Progenitor cell of endocrine pancreas (in vitro differentiated cells): ENCODE measurements around the gene EFR3B. TPM values are rescaled to one million over a fixed set of nuclear protein-coding genes. Genes with fewer than 3 reads are reported as not detected.
A peak's percentile ranks its signal among the peaks of the same experiment; 100 is the strongest.

Experiments
- DNase-seq: peaks from one replicate; pipeline ENCODE4 v3.0.0; 2021; ENCODE audit warnings: low spot score; ENCODE audit not compliant: unreplicated experiment
- H3K27ac Mint-ChIP-seq: 2 replicates; pipeline ENCODE4 v1.8.0; 2021; ENCODE audit warnings: mild to moderate bottlenecking, moderate library complexity, mixed read lengths
- H3K27me3 Mint-ChIP-seq: 2 replicates; pipeline ENCODE4 v1.8.0; 2021; ENCODE audit warnings: mixed read lengths
- H3K36me3 Mint-ChIP-seq: 2 replicates; pipeline ENCODE4 v1.8.0; 2022; ENCODE audit warnings: mixed read lengths; ENCODE audit not compliant: insufficient read depth
- H3K4me1 Mint-ChIP-seq: 2 replicates; pipeline ENCODE4 v1.8.0; 2021; ENCODE audit warnings: low read depth, mixed read lengths
- H3K4me3 Mint-ChIP-seq: 2 replicates; pipeline ENCODE4 v1.8.0; 2021; ENCODE audit warnings: low read depth, mild to moderate bottlenecking, moderate library complexity, mixed read lengths
- H3K9me3 Mint-ChIP-seq: 2 replicates; pipeline ENCODE4 v1.8.0; 2021; ENCODE audit warnings: low read depth, mixed read lengths
- total RNA-seq: library from RNA; stranded (reverse); gene quantifications from 2 replicates; pipeline ENCODE4 v1.2.1, GENCODE V29; 2021
- TF ChIP-seq, protein P1 (sequence below): fragments of 200-600 bp; sonication (generic); IDR thresholded peaks from one replicate; pipeline ENCODE4 v1.5.0; 2021; ENCODE audit warnings: antibody characterized with exemption, mild to moderate bottlenecking; ENCODE audit not compliant: unreplicated experiment

The EFR3B gene
- total RNA-seq, 1 donor from 2014 or later = 23.3 TPM

DNA sequence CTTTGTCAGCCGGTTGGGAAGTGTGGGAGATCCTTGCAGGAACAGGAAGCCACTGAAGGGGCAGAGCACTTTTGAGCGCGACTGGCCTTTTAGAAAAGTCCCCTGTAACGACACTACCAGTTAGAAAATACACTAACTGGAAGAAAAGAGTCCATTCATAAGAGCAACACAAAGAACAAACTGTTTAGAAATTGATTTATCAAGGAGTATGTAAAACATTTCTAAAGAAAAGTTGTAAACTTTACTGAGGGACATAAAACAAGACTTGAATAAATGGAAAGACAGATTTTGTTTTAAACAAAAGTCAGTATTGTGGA lies 156.3 kb downstream of the EFR3B start:
- Mint-ChIP-seq H3K27me3 (no peaks in the 10 kb centered on the region), H3K4me1 (peaks cover 15% of the 10 kb centered on the region), H3K9me3 (no peaks in the 10 kb centered on the region), H3K36me3 (no peaks in the 10 kb centered on the region), H3K27ac (peak overlapping the region; percentile 73), H3K4me3 (no peak overlapping the region)
- TF ChIP-seq, protein P1, sequence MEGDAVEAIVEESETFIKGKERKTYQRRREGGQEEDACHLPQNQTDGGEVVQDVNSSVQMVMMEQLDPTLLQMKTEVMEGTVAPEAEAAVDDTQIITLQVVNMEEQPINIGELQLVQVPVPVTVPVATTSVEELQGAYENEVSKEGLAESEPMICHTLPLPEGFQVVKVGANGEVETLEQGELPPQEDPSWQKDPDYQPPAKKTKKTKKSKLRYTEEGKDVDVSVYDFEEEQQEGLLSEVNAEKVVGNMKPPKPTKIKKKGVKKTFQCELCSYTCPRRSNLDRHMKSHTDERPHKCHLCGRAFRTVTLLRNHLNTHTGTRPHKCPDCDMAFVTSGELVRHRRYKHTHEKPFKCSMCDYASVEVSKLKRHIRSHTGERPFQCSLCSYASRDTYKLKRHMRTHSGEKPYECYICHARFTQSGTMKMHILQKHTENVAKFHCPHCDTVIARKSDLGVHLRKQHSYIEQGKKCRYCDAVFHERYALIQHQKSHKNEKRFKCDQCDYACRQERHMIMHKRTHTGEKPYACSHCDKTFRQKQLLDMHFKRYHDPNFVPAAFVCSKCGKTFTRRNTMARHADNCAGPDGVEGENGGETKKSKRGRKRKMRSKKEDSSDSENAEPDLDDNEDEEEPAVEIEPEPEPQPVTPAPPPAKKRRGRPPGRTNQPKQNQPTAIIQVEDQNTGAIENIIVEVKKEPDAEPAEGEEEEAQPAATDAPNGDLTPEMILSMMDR = no peak
- DNase-seq = no peak

DNA sequence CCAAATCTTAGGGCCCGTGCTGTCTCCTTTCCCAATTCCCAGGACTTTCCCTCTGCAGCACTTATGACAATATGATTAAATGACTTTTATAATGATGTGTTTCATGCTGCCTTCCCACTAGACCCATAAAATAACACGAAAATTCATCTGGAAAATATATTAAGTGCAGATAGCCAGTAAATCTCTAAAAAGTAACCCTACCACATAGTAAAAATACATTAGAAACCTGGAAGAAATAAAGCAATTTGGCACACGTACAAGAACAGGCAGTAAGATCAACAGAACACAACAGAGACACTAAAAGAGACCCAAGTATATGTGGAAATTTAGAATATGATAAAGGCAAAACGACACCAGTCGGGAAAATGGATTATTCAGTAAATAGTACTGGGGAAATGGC lies 156.7 kb downstream of the EFR3B start:
- Mint-ChIP-seq H3K36me3 (no peaks in the 10 kb centered on the region), H3K27me3 (no peaks in the 10 kb centered on the region), H3K4me3 (no peak overlapping the region), H3K27ac (peak overlapping the region; percentile 73), H3K9me3 (no peaks in the 10 kb centered on the region), H3K4me1 (peaks cover 15% of the 10 kb centered on the region)
- DNase-seq = no peak
- TF ChIP-seq, protein P1 = no peak

DNA sequence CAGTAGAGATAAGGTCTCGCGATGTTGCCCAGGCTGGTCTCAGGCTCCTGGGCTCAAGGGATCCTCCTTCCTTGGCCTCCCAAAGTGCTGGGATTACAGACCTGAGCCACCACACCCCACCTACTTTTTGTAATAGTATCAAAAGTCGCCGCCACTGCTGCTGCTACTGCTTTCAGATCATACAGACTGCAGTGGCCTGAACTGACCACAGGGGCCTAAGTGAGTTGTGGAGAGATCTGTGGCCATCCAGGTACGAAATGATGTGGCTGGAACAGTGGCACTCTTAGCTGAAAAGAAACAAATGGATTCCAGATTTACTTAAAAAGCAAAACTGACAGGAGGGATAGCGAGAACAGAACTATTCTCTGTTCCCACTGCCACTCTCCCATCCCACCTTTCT lies 159.4 kb downstream of the EFR3B start:
- no peaks in the 10 kb centered on the region for H3K36me3 Mint-ChIP-seq
- H3K4me1 Mint-ChIP-seq = peaks cover 11% of the 10 kb centered on the region
- H3K4me3 Mint-ChIP-seq = no peak overlapping the region
- TF ChIP-seq, protein P1 = peak; percentile 16
- H3K27me3 Mint-ChIP-seq = no peaks in the 10 kb centered on the region
- no peak for DNase-seq
- no peaks in the 10 kb centered on the region for H3K9me3 Mint-ChIP-seq
- H3K27ac Mint-ChIP-seq = no peak overlapping the region

DNA sequence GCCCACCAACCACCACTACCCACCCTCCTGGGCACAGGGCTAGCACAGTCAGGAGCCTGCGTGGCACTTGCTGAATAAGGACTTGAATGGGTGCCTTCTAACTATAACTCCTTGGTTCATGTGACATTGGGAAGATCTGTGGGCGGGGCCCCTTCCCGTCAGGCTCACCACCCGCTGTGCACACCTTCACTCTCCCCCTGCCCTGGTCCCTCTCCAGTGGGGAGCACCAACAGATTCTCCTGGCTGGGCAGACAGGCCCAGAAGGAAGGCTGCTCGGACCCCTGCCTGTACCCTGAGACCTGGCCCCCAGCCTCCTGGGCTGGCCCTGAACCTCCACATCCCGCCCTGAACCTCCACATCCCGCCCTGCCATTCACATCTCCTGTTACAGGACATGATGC lies 159.9 kb downstream of the EFR3B start:
- H3K4me3 Mint-ChIP-seq = no peak overlapping the region
- no peak for DNase-seq
- no peak overlapping the region for H3K27ac Mint-ChIP-seq
- H3K4me1 Mint-ChIP-seq = peaks cover 11% of the 10 kb centered on the region
- TF ChIP-seq, protein P1 = no peak
- H3K36me3 Mint-ChIP-seq = no peaks in the 10 kb centered on the region
- no peaks in the 10 kb centered on the region for H3K27me3 Mint-ChIP-seq
- no peaks in the 10 kb centered on the region for H3K9me3 Mint-ChIP-seq

DNA sequence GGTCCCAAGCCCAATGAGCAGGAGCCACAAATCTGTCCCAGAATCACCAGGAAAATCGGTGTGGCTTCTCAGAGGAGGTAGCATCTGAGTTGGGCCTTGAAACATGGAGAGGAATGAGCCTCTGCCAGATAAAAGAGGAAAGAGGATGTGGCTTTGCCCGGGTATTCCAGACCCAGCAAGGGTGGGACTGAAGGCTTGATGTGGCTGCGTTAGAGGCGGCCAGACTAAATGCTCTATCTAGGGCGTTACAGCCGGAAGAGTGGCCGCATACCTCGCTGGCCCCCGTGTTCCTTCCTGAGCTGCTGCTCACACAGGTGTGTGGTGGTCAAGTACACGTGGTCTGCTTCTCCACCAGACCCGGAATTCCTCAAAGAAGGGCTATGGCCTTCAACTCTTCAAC lies 160.4 kb downstream of the EFR3B start:
- Mint-ChIP-seq H3K27me3 (no peaks in the 10 kb centered on the region), H3K4me3 (no peak overlapping the region), H3K27ac (no peak overlapping the region), H3K9me3 (no peaks in the 10 kb centered on the region), H3K36me3 (no peaks in the 10 kb centered on the region), H3K4me1 (peaks cover 11% of the 10 kb centered on the region)
- DNase-seq = no peak
- TF ChIP-seq, protein P1 = no peak
